A549 (cell line): ENCODE data around the gene NLRX1. TPM values are rescaled to one million over a fixed set of nuclear protein-coding genes. Genes with fewer than 3 reads are reported as not detected.

Source experiments
- ATAC-seq, 2 experiments: fragments of 200-7000 bp in 1 of 2; fragments of >200 bp in 1 of 2; cut with Nextera tagmentation in 1 of 2; cut with Tn5 transposase in 1 of 2; 3 replicates each; pipeline versions ENCODE4 v1.8.0 to v1.9.1; 2018 to 2020; ENCODE audit warnings: mild to moderate bottlenecking in 1 of 2, moderate library complexity in 1 of 2
- CTCF ChIA-PET: fragments of 300-600 bp; sonication (Branson Sonifier 250); formaldehyde crosslinking; extraction: SDS; loops from one replicate; lab custom pipeline; 2021; ENCODE audit warnings: antibody characterized with exemption, inconsistent platforms; lab: Yijun Ruan, JAX
- POLR2A ChIA-PET: fragments of 350-600 bp; formaldehyde crosslinking; extraction: SDS; loops from one replicate; lab custom pipeline; 2021; ENCODE audit warnings: antibody characterized with exemption, inconsistent platforms; lab: Yijun Ruan, JAX
- DNase-seq, 2 experiments: peaks; one replicate each; pipeline versions ENCODE4 v3.0.0 to v3.0.0-alpha.2; 2011 to 2016; ENCODE audit warnings: low read depth in 1 of 2, low spot score in 1 of 2
- FAIRE-seq: peaks from 2 replicates; lab custom pipeline; 2011; peaks lifted over from hg19 to GRCh38; lab: Jason Lieb, UNC
- H3K27ac ChIP-seq, 2 experiments: fragments of >200 bp; sonication (Bioruptor Twin); formaldehyde crosslinking; 3 replicates each; pipeline ENCODE4 v1.5.1; 2016 to 2017
- H3K4me1 ChIP-seq: fragments of >200 bp; sonication (Bioruptor Twin); formaldehyde crosslinking; 3 replicates; pipeline ENCODE4 v1.6.1; 2016
- H3K4me2 ChIP-seq: fragments of >200 bp; sonication (Bioruptor Twin); formaldehyde crosslinking; 3 replicates; pipeline ENCODE4 v1.6.1; 2016
- H3K4me3 ChIP-seq: fragments of >200 bp; sonication (Bioruptor Twin); formaldehyde crosslinking; 3 replicates; pipeline ENCODE4 v1.5.1; 2016
- H3K9me3 ChIP-seq: fragments of >200 bp; sonication (Bioruptor Twin); formaldehyde crosslinking; 3 replicates; pipeline ENCODE4 v1.6.1; 2016
- CBX2 ChIP-seq: fragments of 200-600 bp; sonication (generic); IDR thresholded peaks from 2 replicates; pipeline ENCODE4 v1.6.1; 2016; ENCODE audit warnings: low read depth, mild to moderate bottlenecking, borderline replicate concordance
- CHD2 ChIP-seq: fragments of 150-350 bp; IDR thresholded peaks from 2 replicates; pipeline ENCODE4 v1.6.1; 2014; ENCODE audit warnings: low read length; ENCODE audit not compliant: partially characterized antibody
- FOSB ChIP-seq: fragments of 250-450 bp; sonication (Bioruptor Pico); IDR thresholded peaks from 2 replicates; pipeline ENCODE4 v1.5.0; 2020; ENCODE audit warnings: mild to moderate bottlenecking, moderate library complexity
- FOSL2 ChIP-seq, 2 experiments: fragments of 450-650 bp in 1 of 2; fragments of >200 bp in 1 of 2; sonication (Bioruptor Twin) in 1 of 2; formaldehyde crosslinking; IDR thresholded peaks; 2 replicates each; pipeline versions ENCODE4 v1.5.0 to v1.6.1; 2016 to 2020; ENCODE audit warnings: mild to moderate bottlenecking in 1 of 2, moderate library complexity in 1 of 2
- FOXS1 ChIP-seq: fragments of 250-450 bp; sonication (Bioruptor Pico); IDR thresholded peaks from 2 replicates; pipeline ENCODE4 v1.5.0; 2020; ENCODE audit warnings: mild to moderate bottlenecking, moderate library complexity
- GATA3 ChIP-seq: IDR thresholded peaks from 2 replicates; pipeline ENCODE4 v1.6.1; 2012; ENCODE audit warnings: borderline replicate concordance
- HOXB13 ChIP-seq: fragments of 250-450 bp; sonication (Bioruptor Pico); IDR thresholded peaks from 2 replicates; pipeline ENCODE4 v1.5.0; 2020; ENCODE audit warnings: low read depth, mild to moderate bottlenecking, moderate library complexity
- JUN ChIP-seq, 2 experiments: fragments of >200 bp; sonication (Bioruptor Twin); formaldehyde crosslinking; IDR thresholded peaks; 2 replicates in 1 of 2; 3 replicates in 1 of 2; pipeline ENCODE4 v1.6.1; 2016 to 2017
- JUNB ChIP-seq: fragments of >200 bp; sonication (Bioruptor Twin); formaldehyde crosslinking; IDR thresholded peaks from 2 replicates; pipeline ENCODE4 v1.6.1; 2016
- KDM1A ChIP-seq: fragments of 200-600 bp; sonication (generic); IDR thresholded peaks from 2 replicates; pipeline ENCODE4 v1.6.1; 2016; ENCODE audit warnings: low read depth, mild to moderate bottlenecking
- MAFK ChIP-seq: fragments of 450-650 bp; IDR thresholded peaks from 2 replicates; pipeline ENCODE4 v1.6.1; 2014; ENCODE audit not compliant: partially characterized antibody
- MAX ChIP-seq: IDR thresholded peaks from 2 replicates; pipeline ENCODE4 v1.6.1; 2012
- NR3C1 ChIP-seq: fragments of >200 bp; sonication (Bioruptor Twin); formaldehyde crosslinking; IDR thresholded peaks from 3 replicates; pipeline ENCODE4 v1.6.1; 2017
- PBX3 ChIP-seq: IDR thresholded peaks from 2 replicates; pipeline ENCODE4 v1.6.1; 2012
- POLR2AphosphoS2 ChIP-seq: conservative IDR thresholded peaks from 2 replicates; pipeline ENCODE4 v1.6.1; 2012; ENCODE audit warnings: low read length, improper control_type of control experiment, inconsistent platforms
- RAD21 ChIP-seq, 2 experiments: fragments of >200 bp in 1 of 2; sonication (Bioruptor Twin) in 1 of 2; formaldehyde crosslinking in 1 of 2; IDR thresholded peaks in 1 of 2; conservative IDR thresholded peaks in 1 of 2; 2 replicates in 1 of 2; 3 replicates in 1 of 2; pipeline ENCODE4 v1.6.1; 2012 to 2018; ENCODE audit warnings: inconsistent platforms in 1 of 2
- RCOR1 ChIP-seq: fragments of 150-350 bp; IDR thresholded peaks from 2 replicates; pipeline ENCODE4 v1.6.1; 2014; ENCODE audit warnings: antibody characterized with exemption, low read length, low read depth
- REST ChIP-seq: fragments of 200-600 bp; sonication (generic); IDR thresholded peaks from 2 replicates; pipeline ENCODE4 v1.6.1; 2016; ENCODE audit warnings: antibody characterized with exemption, mild to moderate bottlenecking, moderate library complexity
- SMC3 ChIP-seq: fragments of >200 bp; sonication (Bioruptor Twin); formaldehyde crosslinking; IDR thresholded peaks from 3 replicates; pipeline ENCODE4 v1.6.1; 2018; ENCODE audit warnings: inconsistent platforms
- TP53 ChIP-seq: fragments of 250-450 bp; sonication (Bioruptor Pico); IDR thresholded peaks from 2 replicates; pipeline ENCODE4 v1.5.0; 2021; ENCODE audit warnings: mild to moderate bottlenecking, moderate library complexity
- USF2 ChIP-seq: fragments of 450-650 bp; IDR thresholded peaks from 2 replicates; pipeline ENCODE4 v1.6.1; 2014; ENCODE audit warnings: antibody characterized with exemption
- ZFP36 ChIP-seq: fragments of 450-650 bp; IDR thresholded peaks from 2 replicates; pipeline ENCODE4 v1.6.1; 2014; ENCODE audit warnings: borderline replicate concordance; ENCODE audit not compliant: partially characterized antibody
- ZNF302 ChIP-seq: fragments of 250-450 bp; sonication (Bioruptor Pico); IDR thresholded peaks from 2 replicates; pipeline ENCODE4 v1.9.0; 2021; ENCODE audit warnings: inconsistent platforms, mild to moderate bottlenecking, moderate library complexity
- ZSCAN20 ChIP-seq: fragments of 250-450 bp; sonication (Bioruptor Pico); IDR thresholded peaks from 2 replicates; pipeline ENCODE4 v1.8.0; 2022; ENCODE audit warnings: mild to moderate bottlenecking, moderate library complexity
- WGBS: methylation state at CpG from one replicate; pipeline ENCODE4 v1.1.6; 2017; ENCODE audit errors: missing lambda C conversion rate; 5-methylcytosine and 5-hydroxymethylcytosine counted together
- polyA plus RNA-seq, 4 experiments: library from polyadenylated mRNA; depleted of rRNA in 3 of 4; stranded (reverse); fragments of >200 nt; fragmentation: RNase III in 1 of 4; extraction: RNeasy Plus Mini Kit Qiagen cat#74134 plus additional on column Dnase treatment in 1 of 4; gene quantifications; 2 replicates in 3 of 4; 3 replicates in 1 of 4; pipeline ENCODE4 v1.2.3, GENCODE V29; 2011 to 2017
- TF ChIP-seq, protein P1 (sequence below): IDR thresholded peaks from 2 replicates; pipeline ENCODE4 v1.6.1; 2012; ENCODE audit warnings: low read depth, borderline replicate concordance
- TF ChIP-seq, protein P2 (sequence below): fragments of >200 bp; sonication (Bioruptor Twin); formaldehyde crosslinking; IDR thresholded peaks from 3 replicates; pipeline ENCODE4 v1.5.1; 2016
- TF ChIP-seq, protein P3 (sequence below): fragments of >200 bp; sonication (Bioruptor Twin); formaldehyde crosslinking; IDR thresholded peaks from 3 replicates; pipeline ENCODE4 v1.6.1; 2016

NLRX1 gene
- polyA plus RNA-seq, 2 of the 4 experiments (the other 2 are of a cell fraction), result 8.4 to 8.5 TPM

DNA sequence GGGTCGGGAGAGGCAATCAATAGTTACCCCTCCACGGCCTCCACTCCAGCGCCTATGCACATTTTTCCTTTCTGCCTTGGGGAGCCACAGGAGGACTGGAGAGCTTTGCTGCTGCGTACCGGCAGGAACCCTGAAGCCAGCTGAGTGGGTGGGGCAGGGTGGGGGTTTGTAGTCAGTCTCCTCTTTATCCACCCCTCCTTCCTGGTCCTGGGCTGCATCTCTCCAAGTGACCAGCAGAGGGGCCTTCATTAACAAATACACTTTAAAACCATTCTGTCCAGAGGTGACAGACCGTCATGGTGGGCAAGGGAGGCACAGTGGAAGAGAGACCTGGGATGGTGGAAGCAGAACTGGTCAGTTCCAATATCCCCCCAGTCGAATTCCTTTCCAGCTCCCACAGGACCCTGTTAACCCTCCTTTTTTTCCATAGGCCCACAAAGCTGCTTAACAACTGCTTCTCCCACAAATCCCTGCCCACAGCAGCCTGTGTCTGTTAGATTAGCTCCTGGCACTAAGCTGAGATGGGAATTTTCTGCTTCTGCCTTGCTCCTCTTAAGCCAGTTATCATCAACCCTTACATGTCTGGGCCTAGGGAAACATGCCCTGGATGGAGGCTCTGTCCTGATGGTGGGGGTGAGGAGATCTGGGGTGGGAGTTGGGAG, 23.6 kb upstream of the NLRX1 start:
- FAIRE-seq, result no peak
- POLR2A ChIA-PET, result interaction anchor here (0.7 kb wide), 1 partner anchor 24 kb away, joined by 10 read pairs; no protein-coding TSS in a partner anchor

More for the DNA sequence above, 23.6 kb upstream of the NLRX1 start:
- CTCF ChIA-PET, result interaction anchor here (0.7 to 2.6 kb wide), 19 partner anchors 9 to 177 kb away, joined by 3 to 13 read pairs (median 5); partner anchors contain the start of gene NHERF4
- H3K9me3 ChIP-seq, result no peaks in the 10 kb centered on the region
- TF ChIP-seq HOXB13 (CRISPR knock-in tag), result no peak
- TF ChIP-seq CHD2, result no peak
- TF ChIP-seq MAFK, result no peak
- TF ChIP-seq NR3C1, result no peak
- no peak for TF ChIP-seq JUNB
- TF ChIP-seq ZNF302 (CRISPR knock-in tag), result no peak
- no peak for TF ChIP-seq USF2
- TF ChIP-seq, protein P1, sequence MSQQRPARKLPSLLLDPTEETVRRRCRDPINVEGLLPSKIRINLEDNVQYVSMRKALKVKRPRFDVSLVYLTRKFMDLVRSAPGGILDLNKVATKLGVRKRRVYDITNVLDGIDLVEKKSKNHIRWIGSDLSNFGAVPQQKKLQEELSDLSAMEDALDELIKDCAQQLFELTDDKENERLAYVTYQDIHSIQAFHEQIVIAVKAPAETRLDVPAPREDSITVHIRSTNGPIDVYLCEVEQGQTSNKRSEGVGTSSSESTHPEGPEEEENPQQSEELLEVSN, result no peak
- no peak for TF ChIP-seq TP53 (CRISPR knock-in tag)
- no peak for TF ChIP-seq JUN (IDR thresholded peaks at IDR 0.05)
- no peak for TF ChIP-seq KDM1A
- no peak for TF ChIP-seq MAX
- no peak for TF ChIP-seq FOSB (CRISPR knock-in tag)
- TF ChIP-seq ZSCAN20 (CRISPR knock-in tag), result no peak
- peak; percentile 37 to 41; a peak in 3 of 5 replicates for TF ChIP-seq RAD21 (conservative IDR thresholded peaks at IDR 0.05 in 1 of 2, IDR thresholded peaks at IDR 0.05 in 1 of 2)
- no peak for TF ChIP-seq ZFP36
- no peak for TF ChIP-seq REST
- no peak for TF ChIP-seq RCOR1
- TF ChIP-seq SMC3, result peak; percentile 63
- TF ChIP-seq POLR2AphosphoS2, result no peak
- TF ChIP-seq CBX2, result no peak
- TF ChIP-seq, protein P2, sequence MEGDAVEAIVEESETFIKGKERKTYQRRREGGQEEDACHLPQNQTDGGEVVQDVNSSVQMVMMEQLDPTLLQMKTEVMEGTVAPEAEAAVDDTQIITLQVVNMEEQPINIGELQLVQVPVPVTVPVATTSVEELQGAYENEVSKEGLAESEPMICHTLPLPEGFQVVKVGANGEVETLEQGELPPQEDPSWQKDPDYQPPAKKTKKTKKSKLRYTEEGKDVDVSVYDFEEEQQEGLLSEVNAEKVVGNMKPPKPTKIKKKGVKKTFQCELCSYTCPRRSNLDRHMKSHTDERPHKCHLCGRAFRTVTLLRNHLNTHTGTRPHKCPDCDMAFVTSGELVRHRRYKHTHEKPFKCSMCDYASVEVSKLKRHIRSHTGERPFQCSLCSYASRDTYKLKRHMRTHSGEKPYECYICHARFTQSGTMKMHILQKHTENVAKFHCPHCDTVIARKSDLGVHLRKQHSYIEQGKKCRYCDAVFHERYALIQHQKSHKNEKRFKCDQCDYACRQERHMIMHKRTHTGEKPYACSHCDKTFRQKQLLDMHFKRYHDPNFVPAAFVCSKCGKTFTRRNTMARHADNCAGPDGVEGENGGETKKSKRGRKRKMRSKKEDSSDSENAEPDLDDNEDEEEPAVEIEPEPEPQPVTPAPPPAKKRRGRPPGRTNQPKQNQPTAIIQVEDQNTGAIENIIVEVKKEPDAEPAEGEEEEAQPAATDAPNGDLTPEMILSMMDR, result peak; percentile 44
- no peak for TF ChIP-seq FOXS1 (CRISPR knock-in tag)
- TF ChIP-seq, protein P3, sequence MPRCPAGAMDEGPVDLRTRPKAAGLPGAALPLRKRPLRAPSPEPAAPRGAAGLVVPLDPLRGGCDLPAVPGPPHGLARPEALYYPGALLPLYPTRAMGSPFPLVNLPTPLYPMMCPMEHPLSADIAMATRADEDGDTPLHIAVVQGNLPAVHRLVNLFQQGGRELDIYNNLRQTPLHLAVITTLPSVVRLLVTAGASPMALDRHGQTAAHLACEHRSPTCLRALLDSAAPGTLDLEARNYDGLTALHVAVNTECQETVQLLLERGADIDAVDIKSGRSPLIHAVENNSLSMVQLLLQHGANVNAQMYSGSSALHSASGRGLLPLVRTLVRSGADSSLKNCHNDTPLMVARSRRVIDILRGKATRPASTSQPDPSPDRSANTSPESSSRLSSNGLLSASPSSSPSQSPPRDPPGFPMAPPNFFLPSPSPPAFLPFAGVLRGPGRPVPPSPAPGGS, result no peak
- TF ChIP-seq FOSL2 (IDR thresholded peaks at IDR 0.05), result no peak
- TF ChIP-seq FOSL2 (CRISPR knock-in tag; IDR thresholded peaks at IDR 0.05), result no peak
- TF ChIP-seq GATA3, result no peak
- TF ChIP-seq PBX3, result no peak
- peak overlapping the region; percentile 80 for H3K4me2 ChIP-seq
- ATAC-seq, result peak; percentile 90 to 93
- peak overlapping the region; percentile 45 to 60; a peak in 2 of 6 replicates for H3K27ac ChIP-seq
- 0 out of 3 replicates have a peak, but pooled peaks cover 4% of the 10 kb centered on the region for H3K4me1 ChIP-seq
- H3K4me3 ChIP-seq, result no peak overlapping the region
- 6% methylated on average over 7 of the region's 7 CpGs for WGBS
- peak; percentile 81 to 90 for DNase-seq
